ENCODE data around the gene THAP7. TPM values are rescaled to one million over a fixed set of nuclear protein-coding genes. Genes with fewer than 3 reads are reported as not detected.

THAP7 gene
- total and polyA plus RNA-seq, 3 donors from 2014 or later = 60.6 to 96.5 (median 75.8) TPM

DNA sequence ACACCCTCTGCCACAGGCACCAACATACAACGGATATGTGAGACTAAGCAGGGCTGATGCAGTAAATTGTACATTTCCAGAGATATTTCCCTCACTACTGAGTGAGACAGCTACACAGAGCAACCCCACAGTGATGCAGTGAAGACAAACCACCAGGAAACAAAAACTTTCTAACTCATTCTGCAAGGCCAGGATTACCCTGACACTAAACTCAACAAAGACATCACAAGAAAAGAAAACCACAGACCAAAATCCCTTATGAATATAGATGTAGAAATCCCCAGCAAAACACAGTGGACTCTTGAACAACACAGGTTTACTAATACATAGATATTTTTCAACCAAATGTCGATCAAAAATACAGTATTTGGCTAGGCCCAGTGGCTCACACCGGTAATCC is 32.0 kb upstream of the THAP7 start:
- no peak for TF ChIP-seq POLR2A (IDR thresholded peaks at IDR 0.05)
- TF ChIP-seq, protein P1, sequence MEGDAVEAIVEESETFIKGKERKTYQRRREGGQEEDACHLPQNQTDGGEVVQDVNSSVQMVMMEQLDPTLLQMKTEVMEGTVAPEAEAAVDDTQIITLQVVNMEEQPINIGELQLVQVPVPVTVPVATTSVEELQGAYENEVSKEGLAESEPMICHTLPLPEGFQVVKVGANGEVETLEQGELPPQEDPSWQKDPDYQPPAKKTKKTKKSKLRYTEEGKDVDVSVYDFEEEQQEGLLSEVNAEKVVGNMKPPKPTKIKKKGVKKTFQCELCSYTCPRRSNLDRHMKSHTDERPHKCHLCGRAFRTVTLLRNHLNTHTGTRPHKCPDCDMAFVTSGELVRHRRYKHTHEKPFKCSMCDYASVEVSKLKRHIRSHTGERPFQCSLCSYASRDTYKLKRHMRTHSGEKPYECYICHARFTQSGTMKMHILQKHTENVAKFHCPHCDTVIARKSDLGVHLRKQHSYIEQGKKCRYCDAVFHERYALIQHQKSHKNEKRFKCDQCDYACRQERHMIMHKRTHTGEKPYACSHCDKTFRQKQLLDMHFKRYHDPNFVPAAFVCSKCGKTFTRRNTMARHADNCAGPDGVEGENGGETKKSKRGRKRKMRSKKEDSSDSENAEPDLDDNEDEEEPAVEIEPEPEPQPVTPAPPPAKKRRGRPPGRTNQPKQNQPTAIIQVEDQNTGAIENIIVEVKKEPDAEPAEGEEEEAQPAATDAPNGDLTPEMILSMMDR (IDR thresholded peaks at IDR 0.05) = no peak
- no peak for DNase-seq
- Histone ChIP-seq H3K36me3 (ENCODE audit: low read depth, missing control alignments) (no peaks in the 10 kb centered on the region), H3K4me1 (peaks cover 33% of the 10 kb centered on the region), H3K9me3 (no peaks in the 10 kb centered on the region), H3K4me3 (no peak overlapping the region), H3K27me3 (no peaks in the 10 kb centered on the region), H3K27ac (no peak overlapping the region)
- WGBS, 2 donors = 89 to 98% methylated on average over 3 of the region's 3 CpGs
- intact Hi-C loops (cut with DNase I; ENCODE audit: low total_unique reads) = no loop called here

DNA sequence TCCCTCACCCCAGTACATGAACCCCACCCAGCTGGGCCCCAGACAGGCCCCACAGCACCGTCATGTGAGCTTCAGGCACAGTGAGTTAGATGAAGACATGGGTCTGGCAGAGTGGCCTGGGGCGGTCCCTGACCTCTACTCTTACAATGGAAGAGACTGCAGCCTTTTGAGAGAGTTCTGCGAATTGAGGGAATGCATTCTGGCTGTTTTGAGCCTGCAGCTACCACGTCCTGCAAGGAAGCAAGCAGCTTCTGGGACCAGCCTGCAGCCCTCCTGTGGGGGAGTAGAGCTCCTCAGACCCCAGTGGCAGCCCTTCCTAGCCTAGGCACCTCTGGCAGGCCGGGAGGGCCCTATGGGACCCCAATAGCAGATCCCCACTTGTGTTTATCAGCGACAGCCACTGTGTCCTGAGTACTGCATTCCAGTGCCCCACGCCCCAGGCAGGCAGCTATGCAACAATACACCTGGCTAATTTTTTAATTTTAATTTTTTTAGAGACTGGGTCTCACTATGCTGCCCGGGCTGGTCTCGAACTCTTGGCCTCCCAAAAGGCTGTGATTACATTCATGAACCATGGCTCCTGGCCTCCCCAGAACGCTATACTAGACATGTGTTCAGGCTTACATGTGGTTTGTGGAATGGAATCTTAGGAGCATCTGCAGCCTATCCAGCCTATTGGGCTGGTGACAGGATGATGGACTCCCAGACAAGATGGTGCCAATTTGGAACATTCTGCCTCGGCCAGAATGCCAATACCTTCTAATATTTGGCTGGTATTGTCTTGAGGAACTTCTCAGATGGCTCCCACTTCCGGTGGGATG is 31.2 kb upstream of the THAP7 start:
- Histone ChIP-seq H3K9me3 (no peaks in the 10 kb centered on the region), H3K27me3 (no peaks in the 10 kb centered on the region), H3K4me3 (no peak overlapping the region), H3K27ac (no peak overlapping the region), H3K36me3 (ENCODE audit: low read depth, missing control alignments) (no peaks in the 10 kb centered on the region), H3K4me1 (peaks cover 24% of the 10 kb centered on the region)
- 67 to 72% methylated on average over 10 to 12 of the region's 12 CpGs for WGBS, 2 donors
- TF ChIP-seq POLR2A (IDR thresholded peaks at IDR 0.05) = no peak
- intact Hi-C loops (cut with DNase I; ENCODE audit: low total_unique reads) = no loop called here
- DNase-seq = peak; percentile 54

- Histone ChIP-seq H3K36me3 (ENCODE audit: low read depth, missing control alignments) (no peaks in the 10 kb centered on the region), H3K9me3 (no peaks in the 10 kb centered on the region), H3K27ac (no peak within 1 kb of the TSS), H3K4me3 (peak within 1 kb of the TSS; percentile 25 to 65), H3K4me1 (peaks cover 23% of the 10 kb centered on the region), H3K27me3 (no peaks in the 10 kb centered on the region)
- intact Hi-C loops (cut with DNase I; ENCODE audit: low total_unique reads) = no loop called here
- WGBS, 2 donors = 4 to 9% methylated on average over 8 to 53 of the region's 59 CpGs
- TF ChIP-seq, protein P1 (IDR thresholded peaks at IDR 0.05) = no peak
- TF ChIP-seq POLR2A (IDR thresholded peaks at IDR 0.05) = no peak
- peak; percentile 49 for DNase-seq
These were observed 30.3 kb upstream of the THAP7 start, which contains the start of gene SLC7A4 for GRCh38 chr22:21032037-21032867. Gene SLC7A4 (minus strand): TSS chr22:21032561. CDS start chr22:21031812, 749 bp downstream.

DNA sequence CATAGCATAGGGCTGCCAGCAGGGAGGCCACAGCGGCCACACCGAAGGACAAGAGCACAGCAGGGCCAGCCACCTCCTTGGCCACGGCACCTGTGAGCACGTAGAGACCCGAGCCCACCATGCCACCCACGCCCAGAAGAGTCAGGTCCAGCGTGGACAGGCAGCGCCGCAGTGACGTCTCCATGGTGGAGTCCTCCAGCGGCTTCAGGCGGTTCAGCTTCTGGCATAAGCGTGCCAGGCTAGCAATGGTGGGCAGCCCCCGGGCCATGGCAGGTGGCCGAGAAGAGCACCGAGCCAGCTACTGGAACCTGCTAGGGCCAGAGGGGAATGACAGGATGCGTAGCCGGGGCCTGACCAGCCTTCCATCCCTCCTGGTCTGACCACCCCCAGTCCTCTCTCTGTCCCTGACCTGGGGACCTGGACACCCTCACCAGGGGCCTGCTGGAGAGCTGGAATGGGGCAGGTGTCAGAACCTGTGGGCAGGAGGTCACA is 29.7 kb upstream of the THAP7 start:
- no peaks in the 10 kb centered on the region for H3K9me3 ChIP-seq
- H3K4me3 ChIP-seq = peak overlapping the region; percentile 25 to 65
- H3K27me3 ChIP-seq = no peaks in the 10 kb centered on the region
- H3K4me1 ChIP-seq = peaks cover 25% of the 10 kb centered on the region
- WGBS, 2 donors = 79 to 85% methylated on average over 5 to 18 of the region's 18 CpGs
- DNase-seq = no peak
- H3K27ac ChIP-seq = no peak overlapping the region
- H3K36me3 ChIP-seq (ENCODE audit: low read depth, missing control alignments) = no peaks in the 10 kb centered on the region
- intact Hi-C loops (cut with DNase I; ENCODE audit: low total_unique reads) = no loop called here
- TF ChIP-seq, protein P1 (IDR thresholded peaks at IDR 0.05) = no peak
- no peak for TF ChIP-seq POLR2A (IDR thresholded peaks at IDR 0.05)
